GM10266 (cell line): ENCODE data around the gene FGF8.

Source experiments
- DNase-seq: peaks from one replicate; pipeline ENCODE4 v3.0.0; 2012; ENCODE audit errors: extremely low spot score
- TF ChIP-seq, protein P1 (sequence below): IDR thresholded peaks from 2 replicates; pipeline ENCODE4 v1.5.1; 2012; ENCODE audit warnings: mild to moderate bottlenecking, low read depth; ENCODE audit not compliant: control insufficient read depth, insufficient read depth; ENCODE audit errors: missing control alignments

FGF8 gene

GRCh38 chr10:101775273-101776160, at the start of gene FGF8:
TSS of gene FGF8 (minus strand) at chr10:101776114. CDS start at chr10:101775900, 214 bp downstream.
- DNase-seq = peak; percentile 61

DNA sequence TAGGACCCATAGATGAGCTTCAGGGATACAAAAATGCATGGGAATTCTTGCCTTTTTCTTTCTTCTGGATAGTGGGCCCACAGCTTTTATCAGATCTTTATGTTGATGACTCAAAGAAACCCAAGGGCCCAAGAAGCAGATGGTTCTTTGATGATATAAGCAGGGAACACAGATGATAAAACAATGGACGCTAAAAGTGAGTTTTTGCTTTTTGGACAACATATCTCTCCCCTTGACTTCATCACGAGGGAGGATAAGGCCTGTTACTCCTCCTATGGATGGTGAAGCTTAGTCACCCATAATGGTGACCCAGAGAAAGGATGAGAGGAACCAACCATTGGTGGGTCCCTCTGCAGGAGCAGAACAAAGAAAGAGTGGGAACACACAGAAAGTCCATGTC, 48.8 kb upstream of the FGF8 start:
- no peak for DNase-seq
- TF ChIP-seq, protein P1, sequence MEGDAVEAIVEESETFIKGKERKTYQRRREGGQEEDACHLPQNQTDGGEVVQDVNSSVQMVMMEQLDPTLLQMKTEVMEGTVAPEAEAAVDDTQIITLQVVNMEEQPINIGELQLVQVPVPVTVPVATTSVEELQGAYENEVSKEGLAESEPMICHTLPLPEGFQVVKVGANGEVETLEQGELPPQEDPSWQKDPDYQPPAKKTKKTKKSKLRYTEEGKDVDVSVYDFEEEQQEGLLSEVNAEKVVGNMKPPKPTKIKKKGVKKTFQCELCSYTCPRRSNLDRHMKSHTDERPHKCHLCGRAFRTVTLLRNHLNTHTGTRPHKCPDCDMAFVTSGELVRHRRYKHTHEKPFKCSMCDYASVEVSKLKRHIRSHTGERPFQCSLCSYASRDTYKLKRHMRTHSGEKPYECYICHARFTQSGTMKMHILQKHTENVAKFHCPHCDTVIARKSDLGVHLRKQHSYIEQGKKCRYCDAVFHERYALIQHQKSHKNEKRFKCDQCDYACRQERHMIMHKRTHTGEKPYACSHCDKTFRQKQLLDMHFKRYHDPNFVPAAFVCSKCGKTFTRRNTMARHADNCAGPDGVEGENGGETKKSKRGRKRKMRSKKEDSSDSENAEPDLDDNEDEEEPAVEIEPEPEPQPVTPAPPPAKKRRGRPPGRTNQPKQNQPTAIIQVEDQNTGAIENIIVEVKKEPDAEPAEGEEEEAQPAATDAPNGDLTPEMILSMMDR = no peak

More at GRCh38 chr10:101775273-101776160, at the start of gene FGF8:
- TF ChIP-seq, protein P1 = no peak

DNA sequence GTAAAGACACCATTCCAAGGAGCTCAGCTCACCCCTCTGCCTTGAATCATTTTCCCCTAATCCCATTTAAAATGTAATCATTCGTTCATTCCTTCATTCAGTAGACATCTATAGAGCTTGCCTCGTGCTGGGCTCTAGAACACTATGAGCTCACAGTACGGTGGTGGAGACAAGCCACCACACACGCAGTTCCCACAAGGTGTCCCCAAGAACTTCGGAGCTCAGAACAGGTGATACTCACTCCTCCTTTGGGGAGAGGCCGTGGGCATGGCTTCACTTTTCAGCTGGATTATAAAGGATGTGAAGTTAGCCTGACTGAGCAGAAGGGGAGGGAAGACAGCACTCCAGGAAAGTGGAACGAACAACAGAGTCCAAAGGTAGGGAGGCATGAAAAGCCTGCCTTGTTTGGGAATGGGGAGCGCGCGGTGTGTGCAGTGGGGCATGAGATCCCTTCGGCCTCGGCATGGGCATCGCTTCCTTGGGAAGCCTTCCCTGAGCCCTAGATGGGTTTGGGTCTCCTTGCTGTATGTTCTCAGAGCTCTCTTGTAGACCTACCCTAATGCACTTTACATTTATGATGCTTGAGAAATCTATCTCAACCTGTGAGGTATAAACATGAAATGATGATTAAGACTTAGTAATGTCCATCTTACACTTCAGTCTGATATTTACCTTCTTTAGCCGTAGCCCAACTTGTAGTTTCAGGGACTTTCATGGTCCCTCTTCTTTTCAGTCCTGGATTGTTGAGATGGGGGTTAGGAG, 43.1 kb upstream of the FGF8 start:
- peak; percentile 32 for DNase-seq
- TF ChIP-seq, protein P1 = no peak

DNA sequence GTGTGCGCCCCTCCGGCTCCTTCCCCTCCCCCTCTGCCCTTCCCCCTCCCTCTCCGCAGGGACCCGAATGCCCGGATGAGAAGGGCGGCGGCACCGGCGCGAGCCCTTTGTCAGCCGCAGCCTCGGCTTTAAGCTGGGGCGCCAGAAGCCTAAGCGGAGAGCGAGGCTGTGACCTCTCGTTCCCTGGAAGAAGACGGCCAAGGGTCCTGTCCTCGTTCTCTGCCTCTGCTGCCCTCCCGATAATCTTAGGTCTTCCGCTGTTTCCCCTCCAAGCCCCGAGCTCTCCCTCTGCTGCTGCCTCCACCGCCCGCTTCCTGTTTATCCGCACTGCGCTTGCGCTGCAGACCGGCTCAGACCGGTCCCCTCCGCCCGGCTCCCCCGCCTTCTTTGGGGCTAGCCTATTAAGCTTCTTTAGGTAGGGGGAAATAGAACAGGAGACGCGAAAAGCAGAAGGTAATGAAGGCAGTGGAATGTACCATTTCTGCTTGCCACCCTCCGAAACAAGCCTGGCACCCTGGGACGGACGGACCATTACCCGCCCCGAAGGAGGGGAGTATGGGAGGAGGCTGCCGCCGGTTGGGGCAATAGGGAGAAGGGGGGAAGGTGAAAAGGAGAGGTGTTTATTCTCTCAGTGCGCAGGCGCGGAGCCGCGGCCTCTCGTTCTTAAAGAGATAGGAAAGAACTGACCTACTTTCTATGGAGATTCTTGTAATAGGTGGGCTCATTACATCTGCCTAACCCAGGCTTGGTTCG, 42.4 kb upstream of the FGF8 start, which contains the start of gene OGA:
OGA (minus strand) TSS at position 326 of the 753 bp plus-strand sequence. CDS start 422 bp downstream, outside the sequence.
- peak; percentile 93 for DNase-seq
- TF ChIP-seq, protein P1 = no peak

DNA sequence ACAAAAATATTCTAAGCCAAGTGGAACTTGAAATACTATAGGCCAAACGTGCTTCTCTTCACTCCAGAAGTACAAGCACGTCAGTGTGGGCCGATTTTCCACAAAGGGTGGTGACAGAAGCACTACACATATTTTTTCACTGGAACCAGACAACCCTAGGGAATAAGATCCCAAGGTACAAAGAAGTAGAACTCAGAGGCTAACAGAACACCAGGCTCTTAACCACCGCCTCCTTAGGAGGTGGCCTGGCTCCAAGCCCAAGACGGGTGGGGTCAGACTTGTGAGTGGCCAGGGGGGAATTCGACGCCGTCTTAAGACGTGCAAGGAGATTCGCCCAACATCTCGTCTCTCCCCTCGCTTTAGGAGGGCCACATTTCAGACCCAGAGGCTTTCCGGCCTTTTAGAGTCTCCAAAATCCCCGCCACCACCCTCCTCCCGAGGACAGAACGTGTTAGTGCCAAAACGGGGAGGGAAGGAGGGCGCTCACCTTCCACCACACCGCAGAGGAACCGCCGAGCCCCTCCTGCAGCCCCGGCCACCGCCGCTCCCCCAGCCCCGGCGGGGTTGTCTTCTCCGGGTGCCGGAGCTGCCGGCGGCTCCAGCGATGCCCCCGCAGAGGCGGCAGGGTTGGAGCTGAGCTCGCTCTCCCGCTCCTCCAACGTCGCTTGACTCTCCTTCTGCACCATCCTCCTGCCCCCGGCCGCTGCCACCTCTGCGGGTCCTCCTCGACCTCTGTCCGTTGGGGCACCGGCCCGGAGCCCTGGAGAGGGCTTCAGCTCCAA, 41.6 kb upstream of the FGF8 start:
- TF ChIP-seq, protein P1 = no peak
- peak; percentile 49 for DNase-seq

GRCh38 chr10:101816913-101817336, 41.0 kb upstream of the FGF8 start:
- DNase-seq = peak; percentile 55
- TF ChIP-seq, protein P1 = no peak
